ENCODE results near the gene ITFG1. TPM values are rescaled to one million over a fixed set of nuclear protein-coding genes. Genes with fewer than 3 reads are reported as not detected.
"Not testable (repeated sequence)": the region's sequence is repeated elsewhere in the genome, so short reads cannot be mapped to it uniquely, and the experiment has no call there.

ITFG1 gene
- total RNA-seq, 1 donor from 2014 or later = 56.7 TPM

GRCh38 chr16:47470211-47470610 is 9.3 kb upstream of the ITFG1 start:
- no peak for DNase-seq (ENCODE audit: low spot score in 2 of 2)
- Histone ChIP-seq H3K4me3 (no peak overlapping the region), H3K27me3 (no peaks in the 10 kb centered on the region), H3K27ac (no peak overlapping the region), H3K36me3 (no peaks in the 10 kb centered on the region), H3K9me3 (no peaks in the 10 kb centered on the region), H3K4me1 (no peaks in the 10 kb centered on the region)
- no peak for TF ChIP-seq CTCF (IDR thresholded peaks at IDR 0.05)
- intact Hi-C loops (cut with DNase I) = no loop called here

- H3K27me3 ChIP-seq = no peaks in the 10 kb centered on the region
- no peak for DNase-seq (ENCODE audit: low spot score in 2 of 2)
- no peak for TF ChIP-seq CTCF (IDR thresholded peaks at IDR 0.05)
Observed at GRCh38 chr16:47469227-47469626, 8.4 kb upstream of the ITFG1 start.

GRCh38 chr16:47468070-47468689 is 7.3 kb upstream of the ITFG1 start:
- not testable (repeated sequence) for H3K4me3 ChIP-seq; H3K9me3 ChIP-seq; H3K36me3 ChIP-seq; H3K27me3 ChIP-seq; H3K27ac ChIP-seq; DNase-seq (ENCODE audit: low spot score in 2 of 2); H3K4me1 ChIP-seq
- intact Hi-C loops (cut with DNase I) = loop anchor here (10.0 kb wide), 1 partner anchor 423 kb away; no protein-coding TSS in a partner anchor

More at GRCh38 chr16:47469227-47469626, 8.4 kb upstream of the ITFG1 start:
- intact Hi-C loops (cut with DNase I) = loop anchor here (10.0 kb wide), 1 partner anchor 424 kb away; no protein-coding TSS in a partner anchor
- H3K27ac ChIP-seq = no peak overlapping the region
- H3K9me3 ChIP-seq = no peaks in the 10 kb centered on the region
- no peak overlapping the region for H3K4me3 ChIP-seq
- no peaks in the 10 kb centered on the region for H3K36me3 ChIP-seq
- peaks cover 0 to 4% of the 10 kb centered on the region in 2 donors for H3K4me1 ChIP-seq

- intact Hi-C loops (cut with DNase I) = loop anchor here (10.0 kb wide), 1 partner anchor 423 kb away; no protein-coding TSS in a partner anchor
- H3K4me1 ChIP-seq = peaks cover 0 to 6% of the 10 kb centered on the region in 2 donors
- H3K27ac ChIP-seq = no peak overlapping the region
Observed at GRCh38 chr16:47467501-47467900, 6.6 kb upstream of the ITFG1 start.

GRCh38 chr16:47465919-47466630 is 5.2 kb upstream of the ITFG1 start:
- Histone ChIP-seq H3K36me3 (no peaks in the 10 kb centered on the region), H3K27me3 (no peaks in the 10 kb centered on the region), H3K27ac (no peak overlapping the region), H3K9me3 (no peaks in the 10 kb centered on the region), H3K4me1 (peaks cover 3 to 10% of the 10 kb centered on the region in 2 donors), H3K4me3 (no peak overlapping the region)
- intact Hi-C loops (cut with DNase I) = loop anchor here (10.0 kb wide), 1 partner anchor 421 kb away; no protein-coding TSS in a partner anchor
- DNase-seq (ENCODE audit: low spot score in 2 of 2) = no peak
- no peak for TF ChIP-seq CTCF (IDR thresholded peaks at IDR 0.05)

More at GRCh38 chr16:47467501-47467900, 6.6 kb upstream of the ITFG1 start:
- TF ChIP-seq CTCF (IDR thresholded peaks at IDR 0.05) = no peak
- no peak for DNase-seq (ENCODE audit: low spot score in 2 of 2)
- Histone ChIP-seq H3K27me3 (no peaks in the 10 kb centered on the region), H3K4me3 (no peak overlapping the region), H3K9me3 (no peaks in the 10 kb centered on the region), H3K36me3 (no peaks in the 10 kb centered on the region)

Data from ascending aorta (tissue), 2 donors.